ENCODE results near the gene OR5C1. TPM values are rescaled to one million over a fixed set of nuclear protein-coding genes. Genes with fewer than 3 reads are reported as not detected.

The OR5C1 gene
- total RNA-seq, 2 experiments from 2014 or later, result not detected

- POLR2A ChIA-PET, result interaction anchor here (0.6 to 1.1 kb wide), 2 partner anchors 9 to 276 kb away, joined by 3 read pairs; no protein-coding TSS in a partner anchor
- Histone ChIP-seq H3K4me3 (ENCODE audit: low read depth, low read length, poor library complexity, severe bottlenecking) (no peak overlapping the region), H3K9me3 (ENCODE audit: low read length) (no peaks in the 10 kb centered on the region), H4K20me1 (ENCODE audit: insufficient read depth, low read length) (no peaks in the 10 kb centered on the region), H3K4me2 (ENCODE audit: low read length) (no peak overlapping the region), H3K36me3 (ENCODE audit: insufficient read depth, low read length) (peaks cover 76% of the 10 kb centered on the region), H3K9me2 (ENCODE audit: insufficient read depth, low read length) (no peaks in the 10 kb centered on the region), H2AFZ (ENCODE audit: low read length) (no peak overlapping the region), H3K79me2 (ENCODE audit: insufficient read depth, low read depth, low read length) (peaks cover 10% of the 10 kb centered on the region; the same call in 1 of the 2 replicates), H3K4me1 (ENCODE audit: insufficient read depth, low read length, poor library complexity, severe bottlenecking) (no peaks in the 10 kb centered on the region), H3K27ac (ENCODE audit: low read depth, low read length, poor library complexity, severe bottlenecking) (no peak overlapping the region)
- BruUV-seq (replicated peaks), result TSS peak; percentile 37
- intact Hi-C loops (cut with micrococcal nuclease; ENCODE audit: unreplicated experiment), result loop anchor here (10.0 kb wide), 2 partner anchors 435 to 525 kb away; no protein-coding TSS in a partner anchor
- TF ChIP-seq EZH2phosphoT487 (IDR thresholded peaks at IDR 0.05; ENCODE audit: borderline replicate concordance, low read depth, low read length) (no peak), CTCF (conservative IDR thresholded peaks at IDR 0.05; ENCODE audit: low read length) (no peak)
- DNase-seq (ENCODE audit: low spot score), result no peak
- CTCF ChIA-PET (ENCODE audit: unreplicated experiment), result no interaction called here
Observed at GRCh38 chr9:122819791-122820489, 31.2 kb downstream of the OR5C1 start.

GRCh38 chr9:122820490-122820845 lies 31.7 kb downstream of the OR5C1 start:
- DNase-seq (ENCODE audit: low spot score), result no peak
- no peak for TF ChIP-seq CTCF (conservative IDR thresholded peaks at IDR 0.05; ENCODE audit: low read length)
- no peak for TF ChIP-seq EZH2phosphoT487 (IDR thresholded peaks at IDR 0.05; ENCODE audit: borderline replicate concordance, low read depth, low read length)
- Histone ChIP-seq H3K4me1 (ENCODE audit: insufficient read depth, low read length, poor library complexity, severe bottlenecking) (no peaks in the 10 kb centered on the region), H3K27ac (ENCODE audit: low read depth, low read length, poor library complexity, severe bottlenecking) (no peak overlapping the region), H3K9me3 (ENCODE audit: low read length) (no peaks in the 10 kb centered on the region), H2AFZ (ENCODE audit: low read length) (no peak overlapping the region), H3K79me2 (ENCODE audit: insufficient read depth, low read depth, low read length) (peaks cover 13% of the 10 kb centered on the region; the same call in 1 of the 2 replicates), H3K4me2 (ENCODE audit: low read length) (no peak overlapping the region), H3K9me2 (ENCODE audit: insufficient read depth, low read length) (no peaks in the 10 kb centered on the region), H4K20me1 (ENCODE audit: insufficient read depth, low read length) (no peaks in the 10 kb centered on the region), H3K4me3 (ENCODE audit: low read depth, low read length, poor library complexity, severe bottlenecking) (no peak overlapping the region), H3K36me3 (ENCODE audit: insufficient read depth, low read length) (peaks cover 80% of the 10 kb centered on the region)
- intact Hi-C loops (cut with micrococcal nuclease; ENCODE audit: unreplicated experiment), result loop anchor here (10.0 kb wide), 1 partner anchor 524 kb away; no protein-coding TSS in a partner anchor
- ChIA-PET POLR2A (interaction anchor here (0.6 to 1.1 kb wide), 4 partner anchors 9 to 292 kb away, joined by 3 read pairs; no protein-coding TSS in a partner anchor), CTCF (ENCODE audit: unreplicated experiment) (no interaction called here)
- BruUV-seq (replicated peaks), result no TSS peak
